ENCODE measurements around the gene ADAT1.

- TF ChIP-seq POLR2AphosphoS5 (IDR thresholded peaks at IDR 0.05; ENCODE audit: low read depth, low read length) (no peak), TAF1 (IDR thresholded peaks at IDR 0.05; ENCODE audit: borderline replicate concordance, low read depth, low read length) (no peak), POLR2A (IDR thresholded peaks at IDR 0.05; ENCODE audit: low read depth, low read length) (no peak)
Observed at GRCh38 chr16:75624921-75625334, 1.8 kb upstream of the ADAT1 start.

All from GM12892 (cell line).